H9 (cell line): Measurements from ENCODE around the gene RIPK1. TPM values are rescaled to one million over a fixed set of nuclear protein-coding genes. Genes with fewer than 3 reads are reported as not detected.

Experiments used
- DNase-seq: peaks from one replicate; pipeline ENCODE4 v3.0.0-alpha.2; 2017
- H2AFZ ChIP-seq: one replicate; pipeline ENCODE4 v1.6.1; 2013; ENCODE audit warnings: mild to moderate bottlenecking, low read length, control low read depth, moderate library complexity
- H2AK5ac ChIP-seq: 2 replicates; pipeline ENCODE4 v1.6.1; 2013; ENCODE audit warnings: low read length, control low read depth, mixed read lengths; ENCODE audit not compliant: insufficient read length
- H2BK120ac ChIP-seq: one replicate; pipeline ENCODE4 v1.6.1; 2013; ENCODE audit warnings: low read depth, mild to moderate bottlenecking, low read length, control low read depth, inconsistent platforms; ENCODE audit not compliant: poor library complexity, severe bottlenecking
- H2BK12ac ChIP-seq: 2 replicates; pipeline ENCODE4 v1.6.1; 2013; ENCODE audit warnings: low read length, control low read depth, mixed read lengths, low read depth; ENCODE audit not compliant: insufficient read length
- H2BK15ac ChIP-seq: 2 replicates; pipeline ENCODE4 v1.6.1; 2013; ENCODE audit warnings: low read depth, low read length, control low read depth
- H2BK20ac ChIP-seq: one replicate; pipeline ENCODE4 v1.6.1; 2013; ENCODE audit warnings: low read depth, mild to moderate bottlenecking, low read length, control low read depth, inconsistent platforms; ENCODE audit not compliant: poor library complexity, severe bottlenecking
- H2BK5ac ChIP-seq: 2 replicates; pipeline ENCODE4 v1.6.1; 2013; ENCODE audit warnings: low read length, control low read depth, mixed read lengths; ENCODE audit not compliant: insufficient read length
- H3K14ac ChIP-seq: 2 replicates; pipeline ENCODE4 v1.6.1; 2013; ENCODE audit warnings: low read length, control low read depth; ENCODE audit not compliant: insufficient read depth
- H3K18ac ChIP-seq: 2 replicates; pipeline ENCODE4 v1.6.1; 2013; ENCODE audit warnings: low read depth, mild to moderate bottlenecking, mixed read lengths, low read length, control low read depth; ENCODE audit not compliant: insufficient read length
- H3K23ac ChIP-seq: 2 replicates; pipeline ENCODE4 v1.6.1; 2013; ENCODE audit warnings: low read length, control low read depth, mixed read lengths, low read depth; ENCODE audit not compliant: insufficient read length
- H3K23me2 ChIP-seq: 2 replicates; pipeline ENCODE4 v1.6.1; 2013; ENCODE audit warnings: low read depth, mild to moderate bottlenecking, mixed read lengths, low read length, control low read depth; ENCODE audit not compliant: insufficient read length, poor library complexity, severe bottlenecking
- H3K27ac ChIP-seq: 2 replicates; pipeline ENCODE4 v1.5.1; 2013; ENCODE audit warnings: low read length, control low read depth, mixed read lengths, low read depth; ENCODE audit not compliant: insufficient read length
- H3K27me3 ChIP-seq: 2 replicates; pipeline ENCODE4 v1.6.1; 2013; ENCODE audit warnings: low read length, control low read depth, inconsistent platforms; ENCODE audit not compliant: insufficient read depth
- H3K4ac ChIP-seq: 2 replicates; pipeline ENCODE4 v1.6.1; 2013; ENCODE audit warnings: low read depth, mild to moderate bottlenecking, control low read depth, inconsistent platforms, low read length, moderate library complexity
- H3K4me1 ChIP-seq: 2 replicates; pipeline ENCODE4 v1.6.1; 2013; ENCODE audit warnings: low read length, control low read depth, inconsistent platforms; ENCODE audit not compliant: insufficient read depth
- H3K4me2 ChIP-seq: 2 replicates; pipeline ENCODE4 v1.6.1; 2013; ENCODE audit warnings: low read length, control low read depth, mixed read lengths; ENCODE audit not compliant: insufficient read length, insufficient read depth
- H3K56ac ChIP-seq: 2 replicates; pipeline ENCODE4 v1.6.1; 2013; ENCODE audit warnings: low read depth, mild to moderate bottlenecking, mixed read lengths, low read length, control low read depth; ENCODE audit not compliant: insufficient read length
- H3K79me1 ChIP-seq: 2 replicates; pipeline ENCODE4 v1.6.1; 2013; ENCODE audit warnings: low read depth, mild to moderate bottlenecking, moderate library complexity, low read length, control low read depth, inconsistent platforms; ENCODE audit not compliant: insufficient read depth, poor library complexity, severe bottlenecking
- H3K79me2 ChIP-seq: 2 replicates; pipeline ENCODE4 v1.6.1; 2013; ENCODE audit warnings: low read length, control low read depth, inconsistent platforms; ENCODE audit not compliant: insufficient read depth
- H3K9ac ChIP-seq: 2 replicates; pipeline ENCODE4 v1.6.1; 2013; ENCODE audit warnings: low read length, control low read depth, mixed read lengths; ENCODE audit not compliant: insufficient read length; ENCODE audit errors: extremely low read depth
- H3K9me3 ChIP-seq: one replicate; pipeline ENCODE4 v1.6.1; 2013; ENCODE audit warnings: low read depth, low read length, inconsistent platforms; ENCODE audit not compliant: control insufficient read depth
- H3T11ph ChIP-seq: one replicate; pipeline ENCODE4 v1.6.1; 2013; ENCODE audit warnings: mild to moderate bottlenecking, low read length, control low read depth, inconsistent platforms
- H4K20me1 ChIP-seq: one replicate; pipeline ENCODE4 v1.6.1; 2013; ENCODE audit not compliant: control insufficient read depth, insufficient read length, insufficient read depth
- H4K5ac ChIP-seq: 2 replicates; pipeline ENCODE4 v1.6.1; 2013; ENCODE audit warnings: low read depth, mild to moderate bottlenecking, mixed read lengths, low read length, control low read depth; ENCODE audit not compliant: insufficient read length
- H4K8ac ChIP-seq: replicated peaks from 2 replicates; pipeline ENCODE4 v1.6.1; 2013; ENCODE audit warnings: low read length, control low read depth, mixed read lengths, low read depth; ENCODE audit not compliant: insufficient read length
- H4K91ac ChIP-seq: 2 replicates; pipeline ENCODE4 v1.6.1; 2013; ENCODE audit warnings: low read depth, mild to moderate bottlenecking, moderate library complexity, mixed read lengths, low read length, control low read depth; ENCODE audit not compliant: insufficient read length
- H3K27ac Mint-ChIP-seq, 3 experiments: 2 replicates in 2 of 3; 3 replicates in 1 of 3; pipeline ENCODE4 v1.8.0; 2020 to 2021; ENCODE audit warnings: mixed read lengths in 3 of 3, mild to moderate bottlenecking in 1 of 3, moderate library complexity in 1 of 3
- H3K27me3 Mint-ChIP-seq: 2 replicates; pipeline ENCODE4 v1.8.0; 2021; ENCODE audit warnings: low read depth, mild to moderate bottlenecking, moderate library complexity, mixed read lengths
- H3K36me3 Mint-ChIP-seq, 3 experiments: 2 replicates in 2 of 3; 3 replicates in 1 of 3; pipeline ENCODE4 v1.8.0; 2020 to 2021; ENCODE audit warnings: low read depth in 3 of 3, mixed read lengths in 3 of 3; ENCODE audit not compliant: insufficient read depth in 1 of 3
- H3K4me1 Mint-ChIP-seq, 2 experiments: 2 replicates each; pipeline ENCODE4 v1.8.0; 2020; ENCODE audit warnings: mixed read lengths in 2 of 2
- H3K4me3 Mint-ChIP-seq, 2 experiments: 2 replicates in 1 of 2; 3 replicates in 1 of 2; pipeline ENCODE4 v1.8.0; 2020 to 2021; ENCODE audit warnings: mild to moderate bottlenecking in 2 of 2, mixed read lengths in 2 of 2, moderate library complexity in 1 of 2
- H3K9me3 Mint-ChIP-seq, 2 experiments: 2 replicates in 1 of 2; 3 replicates in 1 of 2; pipeline ENCODE4 v1.8.0; 2020; ENCODE audit warnings: mild to moderate bottlenecking in 2 of 2, mixed read lengths in 2 of 2, moderate library complexity in 1 of 2
- CTCF ChIP-seq: fragments of 200-600 bp; sonication (generic); conservative IDR thresholded peaks from 3 replicates; pipeline ENCODE4 v1.8.0; 2021; ENCODE audit warnings: antibody characterized with exemption, mild to moderate bottlenecking
- WGBS: extraction: QIAGEN DNeasy Blood & Tissue Kit; methylation state at CpG from one replicate; pipeline ENCODE4 v1.1.7; 2013; ENCODE audit warnings: missing lambda C conversion rate, low lambda C conversion rate, mixed read lengths; ENCODE audit not compliant: insufficient read length; ENCODE audit errors: extremely low coverage; 5-methylcytosine and 5-hydroxymethylcytosine counted together
- total RNA-seq: library from RNA; stranded (reverse); gene quantifications from 2 replicates; pipeline ENCODE4 v1.2.1, GENCODE V29; 2021

RIPK1 gene
- total RNA-seq, 1 experiment from 2014 or later = 24.6 TPM

GRCh38 chr6:3102875-3103274 is 34.6 kb downstream of the RIPK1 start:
- Mint-ChIP-seq H3K27me3 (no peaks in the 10 kb centered on the region), H3K4me1 (no peaks in the 10 kb centered on the region), H3K4me3 (no peak overlapping the region), H3K27ac (no peak overlapping the region), H3K36me3 (peaks cover 38 to 89% (median 48%) of the 10 kb centered on the region in 3 experiments), H3K9me3 (peaks cover 0 to 3% of the 10 kb centered on the region in 2 experiments; a peak in 2 of 5 replicates)
- no peak overlapping the region for H3T11ph ChIP-seq
- H3K56ac ChIP-seq = no peak overlapping the region
- no peak overlapping the region for H2BK15ac ChIP-seq
- H2BK120ac ChIP-seq = no peak overlapping the region
- no peaks in the 10 kb centered on the region for H3K9me3 ChIP-seq
- no peak overlapping the region for H2AFZ ChIP-seq
- no peak overlapping the region for H2AK5ac ChIP-seq
- no peak overlapping the region for H2BK20ac ChIP-seq
- no peak overlapping the region for H4K5ac ChIP-seq
- no peak overlapping the region for H4K91ac ChIP-seq
- no peaks in the 10 kb centered on the region for H3K4me1 ChIP-seq
- TF ChIP-seq CTCF = no peak
- no peak overlapping the region for H3K27ac ChIP-seq
- no CpG with 5 or more reads among the region's 3 CpGs for WGBS
- no peak overlapping the region for H3K18ac ChIP-seq
- no peak overlapping the region for H3K4me2 ChIP-seq
- H3K4ac ChIP-seq = no peak overlapping the region
- no peak overlapping the region for H3K9ac ChIP-seq
- H3K79me2 ChIP-seq = no peaks in the 10 kb centered on the region
- no peak overlapping the region for H3K14ac ChIP-seq
- no peaks in the 10 kb centered on the region for H3K79me1 ChIP-seq
- no peak overlapping the region for H2BK5ac ChIP-seq
- no peaks in the 10 kb centered on the region for H4K20me1 ChIP-seq
- no peak for DNase-seq
- no peaks in the 10 kb centered on the region for H3K27me3 ChIP-seq
- H3K23me2 ChIP-seq = no peaks in the 10 kb centered on the region
- no peak overlapping the region for H3K23ac ChIP-seq
- H4K8ac ChIP-seq = no peak overlapping the region
- H2BK12ac ChIP-seq = no peak overlapping the region
